NCI-H2081 treated with DMSO at 0.1 percent for 48 hours (cell line): ENCODE measurements around the gene SLC4A1AP.
"Not testable (repeated sequence)": the region's sequence is repeated elsewhere in the genome, so short reads cannot be mapped to it uniquely, and the experiment has no call there.

Experiments used
- DNase-seq: peaks from one replicate; lab custom pipeline; 2025; lab: John Stamatoyannopoulos, UW

The SLC4A1AP gene

GRCh38 chr2:27652790-27653189 lies 10.9 kb upstream of the SLC4A1AP start:
- no peak for DNase-seq

GRCh38 chr2:27653397-27653796 lies 10.3 kb upstream of the SLC4A1AP start:
- no peak for DNase-seq

GRCh38 chr2:27655155-27655951 lies 8.3 kb upstream of the SLC4A1AP start:
- DNase-seq: no peak

- no peak for DNase-seq
Observed at GRCh38 chr2:27661371-27661770, 2.3 kb upstream of the SLC4A1AP start.

- DNase-seq: no peak
Observed at GRCh38 chr2:27664154-27664574, 475 bp downstream of the SLC4A1AP start.

GRCh38 chr2:27664622-27665363 lies 1.1 kb downstream of the SLC4A1AP start:
- no peak for DNase-seq

GRCh38 chr2:27667446-27667845 lies 3.8 kb downstream of the SLC4A1AP start:
- DNase-seq: no peak

- DNase-seq: no peak
Observed at GRCh38 chr2:27671235-27671634, 7.5 kb downstream of the SLC4A1AP start.

GRCh38 chr2:27672723-27673486 lies 9.2 kb downstream of the SLC4A1AP start:
- no peak for DNase-seq

- DNase-seq: no peak
Observed at GRCh38 chr2:27680571-27680970, 16.9 kb downstream of the SLC4A1AP start.

GRCh38 chr2:27681841-27682240 lies 18.2 kb downstream of the SLC4A1AP start:
- DNase-seq: no peak

GRCh38 chr2:27682334-27682771 lies 18.7 kb downstream of the SLC4A1AP start:
- not testable (repeated sequence) for DNase-seq

- DNase-seq: peak; percentile 72
Observed at GRCh38 chr2:27683390-27684071, 19.8 kb downstream of the SLC4A1AP start.

GRCh38 chr2:27685006-27685405 lies 21.3 kb downstream of the SLC4A1AP start:
- not testable (repeated sequence) for DNase-seq

- DNase-seq: no peak
Observed at GRCh38 chr2:27685577-27685976, 21.9 kb downstream of the SLC4A1AP start.

GRCh38 chr2:27687232-27687631 lies 23.5 kb downstream of the SLC4A1AP start:
- DNase-seq: no peak

- no peak for DNase-seq
Observed at GRCh38 chr2:27689424-27689823, 25.7 kb downstream of the SLC4A1AP start.

- DNase-seq: no peak
Observed at GRCh38 chr2:27690052-27690451, 26.4 kb downstream of the SLC4A1AP start.

GRCh38 chr2:27697660-27698059 lies 34.0 kb downstream of the SLC4A1AP start:
- no peak for DNase-seq

GRCh38 chr2:27701676-27702075 lies 38.0 kb downstream of the SLC4A1AP start:
- DNase-seq: no peak

GRCh38 chr2:27702302-27702701 lies 38.6 kb downstream of the SLC4A1AP start:
- DNase-seq: no peak
